GM18499 (cell line): Measurements from ENCODE around the gene SCAI.
"Not testable (repeated sequence)": the region's sequence is repeated elsewhere in the genome, so short reads cannot be mapped to it uniquely, and the experiment has no call there.

ENCODE experiments used
- ATAC-seq: cut with Tn5 transposase; IDR thresholded peaks from one replicate; pipeline ENCODE4 v1.9.1; 2021; ENCODE audit warnings: moderate number of reproducible peaks; ENCODE audit not compliant: insufficient read depth, unreplicated experiment

The SCAI gene

DNA sequence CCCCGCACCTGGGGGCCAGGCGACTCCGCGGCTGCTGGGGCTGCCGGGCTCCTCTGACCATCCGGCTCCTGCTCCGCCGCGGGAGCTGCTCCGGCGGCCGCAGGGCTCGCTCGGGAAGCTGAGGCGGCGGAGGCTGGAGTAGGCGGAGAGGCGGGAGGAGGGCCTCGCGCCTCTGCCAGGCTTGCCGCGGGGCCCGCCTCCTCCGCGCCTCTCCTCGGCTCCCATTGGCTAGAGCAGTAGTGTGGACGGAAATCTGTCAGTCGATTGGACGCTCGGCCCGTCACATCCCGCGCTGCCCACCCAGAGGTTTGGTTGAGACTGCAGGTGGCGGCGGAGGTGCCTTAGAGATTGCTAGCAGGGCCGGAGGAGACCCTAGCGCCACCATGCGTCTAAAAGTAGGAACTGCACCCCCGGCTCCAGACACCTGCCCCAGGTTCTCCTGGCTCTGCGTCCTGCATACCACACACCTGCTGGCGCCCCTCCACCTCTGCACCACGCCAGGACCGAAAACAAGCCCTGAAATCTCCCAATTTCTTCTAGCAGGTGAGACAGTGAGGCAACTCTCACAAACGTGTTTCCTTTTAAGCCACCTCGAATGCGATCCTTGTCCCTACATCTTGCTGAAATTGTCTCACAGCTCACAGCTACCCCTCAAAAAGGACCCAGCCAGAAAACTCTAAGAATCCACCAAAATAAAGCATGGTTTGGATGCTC lies at the start of gene SCAI:
Gene SCAI (minus strand): TSS at position 152 of the 714 bp plus-strand sequence. CDS start 91 bp downstream, at position 61.
- ATAC-seq = peak; percentile 88

DNA sequence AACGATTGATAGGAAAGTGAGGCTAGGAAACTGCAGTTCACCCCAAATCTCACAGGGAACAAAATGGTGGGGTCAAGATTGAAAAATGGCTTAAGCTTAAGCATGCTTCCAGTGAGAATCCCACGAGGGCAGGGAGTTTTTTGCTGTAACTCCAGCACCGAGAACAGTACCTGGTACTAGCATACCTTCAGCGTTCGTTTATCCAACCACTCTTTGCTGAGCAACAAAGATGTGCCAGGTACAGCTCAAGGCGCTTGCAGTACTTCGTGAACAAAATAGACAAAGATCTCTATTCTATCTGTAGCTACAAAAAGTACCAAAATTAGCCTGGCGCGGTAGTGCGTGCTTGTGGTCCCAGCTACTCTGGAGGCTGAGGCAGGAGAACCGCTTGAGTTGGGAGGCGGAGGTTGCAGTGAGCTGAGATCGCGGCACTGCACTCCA lies 47.1 kb upstream of the SCAI start:
- ATAC-seq = no peak

DNA sequence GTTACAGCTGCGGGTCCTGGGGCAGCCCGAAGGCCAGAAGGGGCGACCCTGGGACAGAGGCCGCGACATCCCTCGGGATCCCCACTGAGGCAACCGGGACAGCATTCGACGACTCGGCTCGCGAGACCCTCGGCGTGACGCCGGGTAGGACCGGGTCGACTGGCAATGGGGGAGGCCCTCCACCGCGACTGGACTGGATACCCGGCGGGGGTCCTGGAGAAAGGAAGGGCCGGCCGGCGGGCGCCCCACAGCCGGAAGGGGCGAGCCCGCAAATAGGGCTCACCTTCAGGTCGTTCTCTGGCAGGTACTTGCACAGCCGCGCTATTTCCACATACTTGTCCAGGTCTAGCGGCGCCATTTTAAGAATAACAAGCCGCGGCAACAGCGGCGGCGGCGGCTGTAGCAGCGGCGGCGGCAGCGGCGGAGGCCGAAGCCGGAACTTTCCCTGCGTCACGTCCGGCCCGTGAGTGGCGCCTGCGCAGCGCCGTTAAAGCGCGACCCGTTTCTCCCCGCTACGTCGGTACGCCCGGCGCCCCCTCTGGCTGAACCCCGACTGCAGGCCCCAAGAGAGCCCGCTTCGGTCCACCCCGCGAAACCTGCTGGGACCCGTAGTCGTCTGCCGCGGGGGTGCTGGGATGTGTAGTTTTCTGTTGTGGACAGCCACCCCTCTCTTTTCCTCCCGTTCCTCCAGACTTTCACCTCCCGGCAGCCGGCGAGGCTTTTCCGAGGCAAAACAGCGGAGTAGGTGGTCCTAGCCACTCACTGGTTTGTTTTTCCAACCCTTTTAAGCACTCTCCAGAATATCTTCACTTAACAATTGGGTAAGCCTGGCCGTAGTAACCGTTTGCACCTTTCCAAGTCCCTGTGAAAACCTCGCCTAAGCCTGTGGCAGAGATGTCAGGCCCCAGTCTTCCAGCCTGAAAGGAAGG lies 46.3 kb upstream of the SCAI start, which contains the start of gene PPP6C:
Gene PPP6C (minus strand): TSS at position 443 of the 929 bp plus-strand sequence. CDS start 85 bp downstream, at position 358.
- peak; percentile 86 for ATAC-seq

GRCh38 chr9:125189011-125189360 lies 45.7 kb upstream of the SCAI start:
- no peak for ATAC-seq

- ATAC-seq = no peak
These were observed 40.2 kb upstream of the SCAI start for GRCh38 chr9:125183561-125183960.

DNA sequence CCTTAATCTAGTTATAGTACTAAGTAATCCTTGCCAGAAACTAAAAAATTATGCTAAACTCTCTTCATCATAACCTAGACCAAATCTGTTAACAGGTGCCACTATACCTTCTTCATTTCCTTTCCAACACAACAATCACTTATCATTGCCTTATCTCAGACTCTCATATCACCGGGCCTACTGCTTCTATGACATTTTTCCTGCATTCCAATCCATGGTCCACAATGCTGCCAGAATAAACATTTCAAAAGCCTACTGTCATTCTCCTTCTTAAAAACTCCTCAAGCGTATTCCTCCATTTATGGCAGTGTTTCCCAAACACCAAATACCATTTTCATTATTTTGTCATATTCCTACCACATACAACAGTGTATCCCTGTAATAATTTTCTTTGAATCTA lies 39.7 kb upstream of the SCAI start:
- ATAC-seq = no peak

DNA sequence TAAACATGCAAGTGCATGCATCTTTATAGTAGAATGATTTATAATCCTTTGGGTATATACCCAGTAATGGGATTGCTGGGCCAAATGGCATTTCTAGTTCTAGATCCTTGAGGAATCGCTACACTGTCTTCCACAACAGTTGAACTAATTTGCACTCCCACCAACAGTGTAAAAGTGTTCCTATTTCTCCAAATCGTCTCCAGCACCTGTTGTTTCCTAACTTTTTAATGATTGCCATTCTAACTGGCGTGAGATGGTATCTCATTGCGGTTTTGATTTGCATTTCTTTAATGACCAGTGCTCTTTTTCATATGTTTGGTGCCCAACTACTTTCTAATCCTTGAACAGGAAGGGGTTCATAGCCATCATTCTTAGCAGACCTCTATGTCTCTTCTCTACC lies 38.4 kb upstream of the SCAI start:
- ATAC-seq = not testable (repeated sequence)

- no peak for ATAC-seq
These were observed 37.5 kb upstream of the SCAI start for GRCh38 chr9:125180876-125181275.

DNA sequence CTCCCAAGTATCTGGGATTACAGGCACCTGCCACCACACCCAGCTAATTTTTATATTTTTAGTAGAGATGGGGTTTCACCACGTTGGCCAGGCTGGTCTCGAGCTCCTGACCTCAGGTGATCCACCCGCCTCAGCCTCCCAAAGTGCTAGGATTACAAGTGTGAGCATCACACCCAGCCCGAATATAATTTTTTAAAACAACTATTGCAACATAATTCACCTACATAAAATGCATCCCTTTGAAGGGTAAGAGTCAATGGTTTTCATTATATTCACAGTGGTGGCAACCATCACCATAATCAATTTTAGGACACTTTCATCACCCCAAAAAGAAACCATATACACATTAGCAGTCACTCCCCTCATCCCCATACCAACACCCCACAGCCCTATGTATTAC lies 36.4 kb upstream of the SCAI start:
- ATAC-seq = not testable (repeated sequence)

DNA sequence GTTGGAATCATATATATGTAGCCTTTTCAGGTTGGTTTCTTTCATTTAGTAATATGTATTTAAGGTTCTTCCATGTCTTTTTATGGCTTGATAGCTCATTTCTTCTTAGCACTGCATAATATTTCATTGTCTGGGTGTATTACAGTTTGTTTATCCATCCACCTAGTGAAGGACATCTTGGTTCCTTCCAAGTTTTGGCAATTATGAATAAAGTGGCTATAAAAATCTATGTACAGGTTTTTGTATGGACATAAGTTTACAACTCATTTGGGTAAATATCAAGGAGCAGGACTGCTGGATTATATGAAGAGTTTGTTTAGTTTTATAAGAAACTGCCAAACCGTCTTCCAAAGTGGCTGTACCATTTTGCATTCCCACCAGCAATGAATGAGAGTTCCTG lies 34.6 kb upstream of the SCAI start:
- ATAC-seq = no peak

DNA sequence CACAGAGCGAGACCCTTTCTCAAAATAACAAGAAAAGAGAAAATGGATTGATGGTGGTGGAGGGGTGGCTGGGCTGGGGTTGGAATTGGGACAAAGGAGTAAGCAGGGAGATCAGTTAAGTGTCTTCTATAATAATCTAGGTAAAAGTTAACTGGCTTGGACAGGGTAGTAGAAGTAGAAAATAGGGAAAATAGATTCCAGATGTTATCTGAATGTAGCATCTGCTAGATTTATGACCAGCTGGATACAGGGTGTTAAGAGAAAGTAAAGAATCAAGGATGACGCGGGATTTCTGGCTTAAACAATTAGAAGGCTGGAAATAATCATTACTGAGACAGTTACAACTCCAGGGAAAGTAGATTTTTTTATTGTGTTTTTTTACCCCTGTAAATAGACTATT lies 33.3 kb upstream of the SCAI start:
- ATAC-seq = no peak

DNA sequence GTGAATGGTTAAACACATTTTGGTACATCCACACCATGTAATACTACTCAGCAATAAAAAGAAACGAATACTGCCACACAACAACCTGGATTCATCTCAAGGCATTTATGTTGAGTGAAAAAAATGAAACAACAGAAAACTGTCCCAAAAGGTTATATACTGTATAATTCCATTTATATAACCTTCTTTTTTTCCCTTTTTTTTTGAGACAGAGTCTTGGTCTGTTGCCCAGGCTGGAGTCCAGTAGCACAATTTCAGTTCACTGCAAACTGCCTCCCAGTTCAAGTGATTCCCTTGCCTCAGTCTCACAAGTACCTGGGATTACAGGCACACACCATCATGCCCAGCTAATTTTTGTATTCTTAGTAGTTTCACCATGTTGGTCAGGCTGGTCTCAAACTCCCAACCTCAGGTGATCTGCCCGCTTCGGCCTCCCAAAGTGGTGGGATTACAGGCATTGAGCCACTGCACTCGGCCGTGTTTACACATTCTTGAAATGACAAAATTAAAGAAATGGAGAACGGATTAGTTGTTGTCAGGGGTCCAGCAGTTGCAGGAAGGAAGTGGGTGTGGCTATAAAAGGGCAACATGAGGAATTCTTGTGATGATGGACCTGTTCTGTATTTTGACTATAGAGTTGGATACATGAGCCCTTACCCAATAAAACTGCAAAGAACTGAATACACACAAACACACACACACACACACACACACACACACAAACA lies 28.9 kb upstream of the SCAI start:
- ATAC-seq = no peak

GRCh38 chr9:125169895-125170294 lies 26.6 kb upstream of the SCAI start:
- no peak for ATAC-seq

GRCh38 chr9:125166762-125167161 lies 23.4 kb upstream of the SCAI start:
- no peak for ATAC-seq

DNA sequence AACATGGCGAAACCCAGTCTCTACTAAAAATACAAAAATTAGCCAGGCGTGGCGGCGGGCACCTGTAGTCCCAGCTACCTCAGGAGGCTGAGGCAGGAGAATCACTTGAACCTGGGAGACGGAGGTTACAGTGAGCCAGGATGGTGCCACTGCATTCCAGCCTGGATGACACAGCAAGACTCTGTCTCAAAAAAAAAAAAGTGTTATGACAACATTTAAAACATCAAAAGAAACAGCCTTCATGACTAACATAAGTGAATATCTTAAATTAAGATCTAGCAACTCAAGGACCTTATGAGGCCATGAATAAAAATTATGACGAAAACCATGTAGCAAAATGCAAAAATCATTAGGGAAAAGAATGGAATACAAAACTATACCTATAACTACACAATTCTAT lies 19.6 kb upstream of the SCAI start:
- not testable (repeated sequence) for ATAC-seq

DNA sequence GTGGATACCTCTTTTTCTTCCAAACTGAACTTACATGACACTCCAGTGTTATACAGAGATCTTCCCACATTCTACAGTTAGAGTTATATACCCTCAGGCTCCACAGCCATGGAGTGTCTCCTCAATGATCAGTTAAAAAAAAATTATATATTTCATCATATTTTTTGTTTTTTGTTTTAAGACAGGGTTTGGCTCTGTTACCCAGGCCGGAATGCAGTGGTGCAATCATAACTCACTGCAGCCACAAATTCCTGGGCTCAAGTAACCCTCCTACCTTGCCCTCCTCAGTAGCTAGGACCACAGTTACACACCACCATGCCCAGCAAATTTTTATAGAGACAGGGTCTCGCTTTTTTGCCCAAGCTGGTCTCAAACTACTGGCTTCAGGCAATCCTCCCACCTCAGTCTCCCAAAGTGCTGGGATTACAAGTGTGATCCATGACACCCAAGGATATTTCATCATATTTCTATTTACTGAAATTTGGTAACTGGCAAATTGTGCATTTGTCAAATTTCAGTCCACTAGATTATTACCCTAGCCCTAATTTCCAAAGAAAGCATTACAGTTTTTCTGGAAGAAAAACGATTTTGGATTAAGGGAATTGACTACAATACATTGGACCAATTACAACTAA lies 18.1 kb upstream of the SCAI start:
- no peak for ATAC-seq

- no peak for ATAC-seq
These were observed 17.4 kb upstream of the SCAI start for GRCh38 chr9:125160750-125161149.

- no peak for ATAC-seq
These were observed 13.2 kb upstream of the SCAI start for GRCh38 chr9:125156551-125156950.

- ATAC-seq = no peak
These were observed 10.5 kb upstream of the SCAI start for GRCh38 chr9:125153712-125154367.

GRCh38 chr9:125151730-125152129 lies 8.4 kb upstream of the SCAI start:
- ATAC-seq = no peak
